Mucosa of descending colon (tissue), 3 donors: ENCODE results near the gene RPS16. TPM values are rescaled to one million over a fixed set of nuclear protein-coding genes. Genes with fewer than 3 reads are reported as not detected.
A peak's percentile ranks its signal among the peaks of the same experiment; 100 is the strongest.

ENCODE experiments used
- ATAC-seq: fragments of 200-7000 bp; cut with Tn5 transposase; one replicate; pipeline ENCODE4 v1.9.1; 2020; ENCODE audit warnings: mild to moderate bottlenecking, moderate library complexity
- DNase-seq, 3 donors: peaks; one replicate each; pipeline ENCODE4 v3.0.0-alpha.2; 2020
- H3K36me3 ChIP-seq: fragments of 200-600 bp; one replicate; pipeline ENCODE4 v1.8.0; 2021; ENCODE audit warnings: low read depth, mild to moderate bottlenecking
- H3K4me1 ChIP-seq: fragments of 200-600 bp; one replicate; pipeline ENCODE4 v1.8.0; 2021; ENCODE audit warnings: low read depth, mild to moderate bottlenecking
- H3K4me3 ChIP-seq: fragments of 200-600 bp; one replicate; pipeline ENCODE4 v1.8.0; 2021; ENCODE audit warnings: mild to moderate bottlenecking
- H3K9me3 ChIP-seq: fragments of 200-600 bp; one replicate; pipeline ENCODE4 v1.8.0; 2021; ENCODE audit warnings: mild to moderate bottlenecking
- CTCF ChIP-seq: fragments of 200-600 bp; IDR thresholded peaks from one replicate; pipeline ENCODE4 v1.8.0; 2022; ENCODE audit warnings: antibody characterized with exemption, mild to moderate bottlenecking
- intact Hi-C, 2 donors: fragments of 100-400 bp; cut with DNase I in 1 of 2; cut with micrococcal nuclease in 1 of 2; formaldehyde crosslinking; loops; one replicate each; pipeline versions ENCODE4 v1.11.0 to v1.11.1; 2022; cut with DNase I, micrococcal nuclease
- total RNA-seq, 3 donors: library from RNA; stranded (reverse); fragmentation: NEBNext Ultra II Directional in 2 of 3; extraction: Animal tissue kit (Norgen Biotek cat#: 25700) in 2 of 3; gene quantifications; one replicate each; pipeline versions ENCODE4 v1.2.1 to v1.2.4, GENCODE V29; 2021 to 2023
- donor health status: DM: no; HTN: no; CAD: no; lungs with moderate emphysema.
- donor health status: DM: no; HTN: no; CAD: no.
- donor health status: DM: no; HTN: yes; CAD: no.

Gene RPS16
- total RNA-seq, 3 donors from 2014 or later, result 1,270 to 1,804 (median 1,507) TPM

- ATAC-seq, result no peak
- intact Hi-C loops, result no loop called here
- H3K36me3 ChIP-seq, result no peaks in the 10 kb centered on the region
- TF ChIP-seq CTCF, result no peak
- no peak overlapping the region for H3K4me3 ChIP-seq
- no peaks in the 10 kb centered on the region for H3K9me3 ChIP-seq
- peak in 1 of 3 donors; percentile 29 for DNase-seq
- H3K4me1 ChIP-seq, result peaks cover 12% of the 10 kb centered on the region
Measured at GRCh38 chr19:39446365-39447084, 10.8 kb upstream of the RPS16 start.

GRCh38 chr19:39445196-39446111, 9.7 kb upstream of the RPS16 start, which contains the start of gene SUPT5H:
TSS of gene SUPT5H (plus strand) at chr19:39445582. CDS start at chr19:39445891, 309 bp downstream.
- DNase-seq (peak; percentile 97 to 99 (median 98)), ATAC-seq (peak; percentile 99)
- intact Hi-C loops, result no loop called here
- Histone ChIP-seq H3K9me3 (no peaks in the 10 kb centered on the region), H3K4me3 (peak within 1 kb of the TSS; percentile 72), H3K4me1 (peaks cover 12% of the 10 kb centered on the region), H3K36me3 (no peaks in the 10 kb centered on the region)
- TF ChIP-seq CTCF, result no peak

DNA sequence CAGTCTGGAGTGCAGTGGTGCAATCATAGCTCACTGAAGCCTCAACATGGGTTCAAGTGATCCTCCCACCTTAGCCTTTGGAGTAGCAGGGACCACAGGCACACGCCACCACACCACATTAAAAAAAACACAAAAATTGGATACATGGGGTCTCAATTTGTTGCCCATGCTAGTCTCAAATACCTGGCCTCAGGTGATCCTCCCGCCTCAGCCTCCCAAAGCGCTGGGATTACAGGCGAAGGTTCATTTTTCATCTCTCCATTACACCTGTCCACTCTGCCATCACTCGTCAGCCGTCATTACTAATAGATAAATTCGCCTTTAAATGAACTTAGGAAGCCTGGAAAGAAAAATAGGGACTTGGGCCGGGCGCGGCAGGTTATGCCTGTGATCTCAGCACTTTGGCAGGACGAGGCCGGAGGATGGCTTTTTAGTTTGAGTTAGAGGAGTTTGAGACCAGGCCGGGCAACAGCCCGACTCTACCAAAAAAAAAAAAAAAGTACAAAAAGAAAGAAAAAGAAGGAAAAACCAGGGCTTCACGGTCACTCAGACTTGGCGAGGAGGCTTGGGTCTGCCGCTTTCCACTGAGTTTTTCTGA, 8.9 kb upstream of the RPS16 start:
- no peak for TF ChIP-seq CTCF
- Histone ChIP-seq H3K36me3 (no peaks in the 10 kb centered on the region), H3K9me3 (no peaks in the 10 kb centered on the region), H3K4me1 (peaks cover 12% of the 10 kb centered on the region), H3K4me3 (peak overlapping the region; percentile 72)
- DNase-seq, result peak in 1 of 3 donors; percentile 29
- intact Hi-C loops, result no loop called here
- ATAC-seq, result no peak

- Histone ChIP-seq H3K4me3 (no peak overlapping the region), H3K9me3 (no peaks in the 10 kb centered on the region), H3K36me3 (peaks cover 2% of the 10 kb centered on the region), H3K4me1 (peaks cover 21% of the 10 kb centered on the region)
- TF ChIP-seq CTCF, result no peak
- DNase-seq (no peak), ATAC-seq (no peak)
- intact Hi-C loops, result no loop called here
Measured at GRCh38 chr19:39438270-39438934, 2.7 kb upstream of the RPS16 start.

DNA sequence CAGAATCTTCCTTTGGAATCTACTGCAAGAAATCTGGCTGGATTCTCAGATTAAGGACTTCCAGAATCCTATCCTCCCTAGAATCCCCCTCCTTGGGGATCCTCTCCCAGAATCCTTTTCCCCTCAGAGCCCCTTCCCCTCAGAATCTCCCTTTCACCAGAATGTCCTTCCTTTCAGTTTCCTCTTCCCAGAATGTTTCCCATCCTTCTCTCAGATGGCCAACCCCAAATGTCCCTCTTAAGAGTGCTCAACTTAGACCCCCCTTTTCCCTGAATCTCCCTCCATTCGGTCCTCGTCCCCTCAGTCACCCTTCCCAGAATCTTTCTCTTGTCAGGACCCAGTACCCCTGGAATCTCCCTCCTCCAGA, 584 bp upstream of the RPS16 start:
- H3K4me3 ChIP-seq, result peak overlapping the region; percentile 66
- H3K36me3 ChIP-seq, result peaks cover 5% of the 10 kb centered on the region
- intact Hi-C loops, result no loop called here
- TF ChIP-seq CTCF, result no peak
- no peaks in the 10 kb centered on the region for H3K9me3 ChIP-seq
- DNase-seq (no peak), ATAC-seq (no peak)
- H3K4me1 ChIP-seq, result peaks cover 21% of the 10 kb centered on the region
